Small intestine (tissue), 7 donors: ENCODE data around the gene GLRX3. TPM values are rescaled to one million over a fixed set of nuclear protein-coding genes. Genes with fewer than 3 reads are reported as not detected.

Source experiments
- DNase-seq, 2 donors: peaks; one replicate each; pipeline versions ENCODE4 v3.0.0 to v3.0.0-alpha.2; 2013
- FAIRE-seq: peaks from 2 replicates; lab custom pipeline; 2012; peaks lifted over from hg19 to GRCh38; lab: Jason Lieb, UNC
- H3K27ac ChIP-seq, 3 donors: one replicate each; pipeline ENCODE4 v1.5.1; 2013; ENCODE audit warnings: low read length in 2 of 3, mild to moderate bottlenecking in 2 of 3, control low read depth in 1 of 3, inconsistent platforms in 1 of 3, low read depth in 1 of 3, moderate library complexity in 1 of 3
- H3K27me3 ChIP-seq, 3 donors: one replicate each; pipeline ENCODE4 v1.6.1; 2013; ENCODE audit warnings: low read length in 3 of 3, inconsistent platforms in 1 of 3; ENCODE audit not compliant: control insufficient read depth in 3 of 3, insufficient read depth in 3 of 3
- H3K36me3 ChIP-seq, 3 donors: one replicate each; pipeline ENCODE4 v1.6.1; 2013; ENCODE audit warnings: low read length in 3 of 3, inconsistent platforms in 1 of 3, low read depth in 1 of 3, mild to moderate bottlenecking in 1 of 3, moderate library complexity in 1 of 3; ENCODE audit not compliant: control insufficient read depth in 3 of 3, insufficient read depth in 2 of 3
- H3K4me1 ChIP-seq, 3 donors: one replicate each; pipeline ENCODE4 v1.6.1; 2013; ENCODE audit warnings: low read length in 2 of 3, inconsistent platforms in 1 of 3, low read depth in 1 of 3, mild to moderate bottlenecking in 1 of 3, moderate library complexity in 1 of 3; ENCODE audit not compliant: control insufficient read depth in 3 of 3, insufficient read depth in 2 of 3
- H3K4me3 ChIP-seq, 3 donors: one replicate each; pipeline ENCODE4 v1.5.1; 2013; ENCODE audit warnings: low read length in 3 of 3, control low read depth in 1 of 3, inconsistent platforms in 1 of 3, low read depth in 1 of 3, mild to moderate bottlenecking in 1 of 3, moderate library complexity in 1 of 3
- H3K9me3 ChIP-seq, 2 donors: one replicate each; pipeline ENCODE4 v1.6.1; 2013; ENCODE audit warnings: low read depth in 1 of 2, low read length in 1 of 2; ENCODE audit not compliant: control insufficient read depth in 2 of 2, insufficient read depth in 1 of 2
- WGBS, 3 donors: extraction: QIAGEN DNeasy Blood & Tissue Kit; methylation state at CpG; one replicate each; pipeline ENCODE4 v1.1.7; 2013; 5-methylcytosine and 5-hydroxymethylcytosine counted together
- polyA plus RNA-seq, 4 donors: library from polyadenylated mRNA; stranded (reverse) in 3 of 4; unstranded in 1 of 4; fragments of 200-250 nt in 3 of 4; fragments of 120-200 nt in 1 of 4; gene quantifications; one replicate each; pipeline versions ENCODE4 v1.2.1 to v1.2.3, GENCODE V29; 2013
- donor health status: healthy with polysubstance abuse.
- donor health status: control.
- donor health status: control.
- donor health status: Bipolar disorder and iron deficiency.
- donor health status: healthy.

GLRX3 gene
- polyA plus RNA-seq, 4 donors: 51.3 to 66.9 (median 59.3) TPM

DNA sequence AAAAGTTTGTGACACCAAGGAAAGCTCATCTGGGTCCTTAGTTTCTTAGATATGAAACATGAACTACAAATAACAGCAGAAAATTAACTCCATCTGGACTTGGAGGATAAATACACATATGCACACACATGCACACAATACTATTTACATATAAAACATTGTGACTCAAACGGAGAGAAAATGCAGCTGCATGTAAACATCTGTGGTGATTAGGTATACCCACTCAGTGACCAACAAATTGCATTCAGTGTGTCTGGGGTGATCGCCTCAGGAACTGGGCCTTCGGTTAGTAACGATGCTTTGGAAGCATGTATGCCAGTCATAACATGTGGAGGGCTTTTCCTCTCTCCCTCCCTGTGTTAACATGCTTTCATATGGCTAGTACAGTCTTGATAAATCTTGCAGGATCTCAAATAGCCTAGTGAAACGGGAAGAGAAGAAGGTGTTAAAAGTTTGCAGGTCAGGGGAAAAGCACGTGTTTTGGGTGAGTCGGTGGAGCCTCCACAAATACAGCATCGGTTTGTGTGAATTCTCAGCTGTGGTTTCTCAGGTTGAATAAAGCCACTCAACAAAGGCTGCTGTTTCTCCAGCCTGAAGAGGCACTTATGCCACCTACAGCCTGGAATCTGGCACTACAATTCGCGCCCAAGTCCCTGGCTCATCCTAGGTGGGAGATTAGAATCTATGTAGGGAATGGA is 8.7 kb upstream of the GLRX3 start:
- Histone ChIP-seq H3K27me3 (peaks cover 0 to 16% (median 7%) of the 10 kb centered on the region in 3 donors), H3K4me1 (no peaks in the 10 kb centered on the region), H3K27ac (no peak overlapping the region), H3K4me3 (no peak overlapping the region), H3K36me3 (no peaks in the 10 kb centered on the region), H3K9me3 (no peaks in the 10 kb centered on the region)
- FAIRE-seq (no peak), DNase-seq (peak; percentile 67 to 71)
- 10 to 17% (median 17%) methylated on average over 10 of the region's 10 CpGs for WGBS, 3 donors

DNA sequence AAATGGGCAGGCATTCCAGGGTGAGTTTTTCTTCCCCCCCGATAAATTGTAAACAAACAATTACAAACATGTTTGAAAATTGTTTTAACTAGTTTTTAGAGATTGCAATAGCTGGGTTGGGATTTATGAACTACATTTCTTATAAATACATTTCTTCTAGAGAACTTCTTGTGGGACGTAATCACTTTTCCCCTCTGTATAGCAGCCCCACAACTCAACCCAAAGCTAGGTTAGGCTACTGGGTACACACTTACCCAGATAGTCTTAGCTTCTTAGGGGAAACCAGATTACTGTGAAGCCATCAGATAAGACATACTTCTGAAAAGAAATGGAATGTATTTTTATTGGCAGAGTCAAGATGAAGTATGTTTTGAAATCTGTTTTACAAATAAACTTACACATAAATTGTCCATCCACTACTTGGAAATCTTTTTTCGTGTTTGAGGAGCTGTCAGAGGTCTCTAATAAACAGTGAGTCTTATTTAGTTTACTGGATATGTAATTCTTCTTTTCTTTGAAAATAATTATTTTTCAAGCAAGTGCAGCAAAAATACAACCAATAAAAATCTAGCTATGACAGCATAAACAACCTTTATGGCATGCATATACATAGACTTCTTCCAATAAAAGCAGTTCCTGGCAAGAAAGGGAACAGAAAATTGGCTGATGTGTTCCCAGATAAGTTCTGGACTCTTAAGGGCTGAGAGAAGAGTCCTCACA is 8.0 kb upstream of the GLRX3 start:
- Histone ChIP-seq H3K27me3 (peaks cover 0 to 16% (median 7%) of the 10 kb centered on the region in 3 donors), H3K9me3 (no peaks in the 10 kb centered on the region), H3K4me3 (no peak overlapping the region), H3K36me3 (no peaks in the 10 kb centered on the region), H3K27ac (no peak overlapping the region), H3K4me1 (no peaks in the 10 kb centered on the region)
- FAIRE-seq: no peak
- 39 to 41% (median 39%) methylated on average over 3 of the region's 3 CpGs for WGBS, 3 donors
- no peak for DNase-seq

DNA sequence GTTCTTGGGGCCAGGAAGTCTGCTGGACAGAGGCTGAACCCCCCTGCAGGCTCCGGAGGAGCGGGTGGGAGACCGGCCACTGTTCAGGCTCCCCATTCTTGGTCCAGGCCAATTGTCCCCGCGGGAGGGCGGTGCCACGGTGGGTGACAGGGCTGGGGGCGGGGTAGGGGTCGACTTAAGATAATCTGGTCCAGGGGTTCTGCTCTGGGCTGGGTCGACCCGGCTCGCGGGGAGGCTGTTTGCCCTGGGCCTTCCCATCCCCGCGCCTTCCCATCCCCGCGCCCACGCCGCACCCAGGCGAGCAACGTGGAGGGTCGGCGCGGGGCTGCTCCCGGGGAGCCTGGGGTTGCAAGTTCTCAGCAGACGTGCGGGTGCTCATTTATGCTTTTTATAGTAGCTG is 7.3 kb upstream of the GLRX3 start:
- Histone ChIP-seq H3K4me1 (no peaks in the 10 kb centered on the region), H3K27me3 (peaks cover 0 to 16% (median 7%) of the 10 kb centered on the region in 3 donors), H3K9me3 (no peaks in the 10 kb centered on the region), H3K27ac (no peak overlapping the region), H3K36me3 (no peaks in the 10 kb centered on the region), H3K4me3 (no peak overlapping the region)
- DNase-seq: no peak
- no peak for FAIRE-seq
- WGBS, 3 donors: 30 to 38% (median 30%) methylated on average over 18 to 27 of the region's 27 CpGs

DNA sequence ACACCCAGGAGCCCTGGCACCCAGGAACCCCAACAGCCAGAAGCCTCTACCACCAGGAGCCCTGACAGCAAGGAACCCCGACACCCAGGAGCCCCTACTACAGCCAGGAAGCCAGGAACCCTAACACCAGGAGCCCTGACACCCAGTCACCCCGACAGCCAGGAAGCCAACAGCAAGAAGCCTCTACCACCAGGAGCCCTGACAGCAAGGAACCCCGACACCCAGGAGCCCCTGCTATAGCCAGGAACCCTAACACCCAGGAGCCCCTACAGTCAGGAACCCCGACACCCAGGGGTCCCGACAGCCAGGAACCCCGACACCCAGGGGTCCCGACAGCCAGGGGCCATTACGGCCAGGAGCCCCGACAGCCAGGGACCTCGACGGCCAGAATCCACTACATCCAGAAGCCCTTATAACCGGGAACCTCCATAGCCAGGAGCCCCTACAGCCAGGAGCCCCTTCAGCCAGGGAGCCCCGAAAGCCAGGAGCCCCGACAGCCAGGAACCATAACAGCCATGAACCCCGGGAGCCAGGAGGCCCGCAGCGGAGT is 440 bp upstream of the GLRX3 start:
- H3K27me3 ChIP-seq: peaks cover 0 to 1% (median 0%) of the 10 kb centered on the region in 3 donors
- no peak for DNase-seq
- WGBS, 3 donors: 10 to 20% (median 16%) methylated on average over 17 of the region's 17 CpGs
- FAIRE-seq: no peak
- H3K4me3 ChIP-seq: peak overlapping the region; percentile 65 to 98 (median 96)
- H3K9me3 ChIP-seq: no peaks in the 10 kb centered on the region
- H3K36me3 ChIP-seq: peaks cover 0 to 8% (median 0%) of the 10 kb centered on the region in 3 donors
- peak overlapping the region in 2 of 3 donors; percentile 32 to 72 for H3K27ac ChIP-seq
- H3K4me1 ChIP-seq: peaks cover 2 to 21% (median 8%) of the 10 kb centered on the region in 3 donors

DNA sequence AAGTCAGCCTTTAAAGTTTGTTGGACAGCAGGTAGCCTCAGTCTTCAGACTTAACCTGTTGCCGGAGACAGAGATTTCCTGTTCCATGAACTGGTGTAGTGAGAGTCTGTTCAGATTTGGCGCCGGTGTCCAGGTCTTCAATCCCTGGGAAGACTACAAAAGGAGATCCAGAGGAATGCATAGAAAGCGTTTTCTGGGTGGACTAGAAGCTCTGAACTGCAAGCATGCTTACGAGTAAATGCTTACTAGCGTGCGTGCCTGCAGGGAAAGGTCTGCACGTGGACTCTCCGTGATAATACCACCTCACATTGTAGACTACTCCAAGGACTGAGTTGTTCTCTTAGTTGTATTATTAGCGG is 878 bp downstream of the GLRX3 start:
- FAIRE-seq (no peak), DNase-seq (peak; percentile 12 to 60)
- Histone ChIP-seq H3K27me3 (no peaks in the 10 kb centered on the region), H3K9me3 (no peaks in the 10 kb centered on the region), H3K36me3 (peaks cover 0 to 15% (median 0%) of the 10 kb centered on the region in 3 donors), H3K27ac (peak overlapping the region; percentile 27 to 94 (median 69)), H3K4me1 (peaks cover 2 to 21% (median 8%) of the 10 kb centered on the region in 3 donors), H3K4me3 (peak overlapping the region; percentile 65 to 98 (median 96))
- 1 to 3% (median 1%) methylated on average over 10 of the region's 10 CpGs for WGBS, 3 donors

DNA sequence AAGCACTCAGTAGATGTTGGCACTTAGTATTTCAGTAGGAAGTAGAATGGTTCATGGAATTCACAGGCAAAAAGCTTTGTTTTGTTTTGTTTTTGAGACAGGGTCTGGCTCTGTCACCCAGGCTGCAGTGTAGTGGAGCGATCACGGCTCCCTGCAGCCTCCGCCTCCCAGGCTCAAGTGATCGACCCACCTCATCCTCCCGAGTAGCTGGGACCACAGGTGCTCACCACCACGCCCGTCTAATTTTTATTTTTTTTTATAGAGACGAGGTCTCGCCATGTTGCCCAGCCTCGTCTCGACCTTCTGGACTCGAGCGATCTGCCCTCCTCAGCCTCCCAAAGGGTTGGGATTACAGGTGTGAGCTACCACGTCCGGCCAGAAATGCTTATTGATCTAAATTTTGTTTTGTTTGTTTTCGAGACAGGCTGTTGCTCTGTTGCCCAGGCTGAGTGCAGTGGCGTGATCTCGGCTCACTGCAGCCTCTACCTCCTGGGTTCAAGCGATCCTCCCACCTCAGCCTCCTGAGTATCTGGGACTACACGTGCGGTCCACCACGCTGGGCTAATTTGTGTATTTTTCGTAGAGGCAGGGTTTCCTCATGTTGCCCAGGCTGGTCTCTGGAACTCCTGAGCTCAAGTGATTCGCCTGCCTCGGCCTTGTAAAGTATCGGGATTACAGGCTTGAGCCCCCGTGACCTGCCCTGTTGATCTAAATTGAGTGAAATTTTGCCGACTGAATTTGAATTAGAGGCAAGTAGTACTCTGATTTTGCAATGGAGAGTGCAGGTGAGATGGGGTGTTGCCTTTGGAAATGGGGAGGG is 1.7 kb downstream of the GLRX3 start:
- Histone ChIP-seq H3K4me1 (peaks cover 2 to 21% (median 8%) of the 10 kb centered on the region in 3 donors), H3K27me3 (no peaks in the 10 kb centered on the region), H3K9me3 (no peaks in the 10 kb centered on the region), H3K4me3 (peak overlapping the region in 2 of 3 donors; percentile 65 to 98), H3K36me3 (peaks cover 0 to 17% (median 0%) of the 10 kb centered on the region in 3 donors), H3K27ac (peak overlapping the region in 1 of 3 donors; percentile 40)
- FAIRE-seq: no peak
- DNase-seq: no peak
- 82 to 89% (median 89%) methylated on average over 28 of the region's 28 CpGs for WGBS, 3 donors

DNA sequence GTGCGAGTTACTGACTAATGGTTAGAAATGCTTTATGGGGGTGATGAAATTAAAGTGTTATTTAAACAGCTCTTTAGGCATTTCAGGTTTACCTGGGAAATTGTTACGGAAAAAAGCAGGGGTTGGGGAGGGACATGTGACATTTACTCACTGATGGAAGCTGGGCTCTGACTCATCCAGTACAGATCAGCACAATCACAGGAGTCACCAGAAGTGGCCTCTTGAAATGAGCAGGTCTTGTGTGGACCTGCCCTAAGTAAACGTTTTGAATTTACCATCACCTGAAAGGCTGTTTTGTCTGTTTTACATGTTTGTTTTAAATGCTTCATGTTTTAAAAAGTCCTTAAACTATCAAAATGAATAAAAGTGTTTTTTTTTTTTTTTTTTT is 2.3 kb downstream of the GLRX3 start:
- H3K36me3 ChIP-seq: peaks cover 0 to 19% (median 0%) of the 10 kb centered on the region in 3 donors
- H3K4me1 ChIP-seq: peaks cover 2 to 21% (median 8%) of the 10 kb centered on the region in 3 donors
- H3K27ac ChIP-seq: peak overlapping the region in 1 of 3 donors; percentile 40
- FAIRE-seq (no peak), DNase-seq (peak; percentile 55 to 78)
- H3K9me3 ChIP-seq: no peaks in the 10 kb centered on the region
- no peak overlapping the region for H3K4me3 ChIP-seq
- no peaks in the 10 kb centered on the region for H3K27me3 ChIP-seq
- WGBS, 3 donors: 46 to 61% (median 53%) methylated on average over 3 of the region's 3 CpGs

DNA sequence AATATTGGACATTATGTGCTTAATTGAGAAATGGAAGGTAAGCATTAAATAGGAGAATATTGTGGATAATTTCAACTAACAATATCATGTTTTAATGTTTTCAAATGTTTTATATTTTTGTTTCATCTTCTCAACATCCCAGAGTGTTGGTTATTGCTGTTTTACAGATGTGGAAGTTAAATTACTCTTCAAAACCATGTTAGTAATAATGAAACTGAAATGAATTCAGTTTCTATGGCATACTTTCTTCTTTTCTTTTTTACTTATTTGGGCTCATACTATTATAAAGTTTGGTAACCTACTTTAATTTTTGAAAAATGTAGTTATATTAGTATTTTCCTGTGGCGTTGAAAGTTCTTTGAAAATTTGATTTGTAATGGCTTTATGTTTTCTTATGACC is 4.2 kb downstream of the GLRX3 start:
- H3K36me3 ChIP-seq: peaks cover 0 to 19% (median 0%) of the 10 kb centered on the region in 3 donors
- 75 to 96% (median 77%) methylated on average over 1 of the region's 1 CpG for WGBS, 3 donors
- DNase-seq (no peak), FAIRE-seq (no peak)
- H3K4me1 ChIP-seq: peaks cover 2 to 20% (median 8%) of the 10 kb centered on the region in 3 donors
- no peaks in the 10 kb centered on the region for H3K9me3 ChIP-seq
- H3K27ac ChIP-seq: no peak overlapping the region
- no peaks in the 10 kb centered on the region for H3K27me3 ChIP-seq
- H3K4me3 ChIP-seq: no peak overlapping the region
